H1 (cell line): ENCODE results near the gene DOCK1.

Source experiments
- EZH2 ChIP-seq: fragments of 200-600 bp; sonication (generic); IDR thresholded peaks from 2 replicates; pipeline ENCODE4 v1.7.1; 2012; ENCODE audit warnings: low read depth, mild to moderate bottlenecking, moderate library complexity, low read length, inconsistent platforms; ENCODE audit not compliant: severe bottlenecking
- HDAC6 ChIP-seq: IDR thresholded peaks from one replicate; pipeline ENCODE4 v1.7.1; 2012; ENCODE audit warnings: low read depth, mild to moderate bottlenecking, inconsistent platforms, low read length, moderate library complexity
- POLR2AphosphoS5 ChIP-seq: IDR thresholded peaks from 2 replicates; pipeline ENCODE4 v1.6.1; 2011; ENCODE audit warnings: low read depth, low read length
- RAD21 ChIP-seq, 2 experiments: IDR thresholded peaks in 1 of 2; conservative IDR thresholded peaks in 1 of 2; 2 replicates each; pipeline ENCODE4 v1.6.1; 2011; ENCODE audit warnings: low read depth in 2 of 2, low read length in 2 of 2, improper control_type of control experiment in 1 of 2, inconsistent platforms in 1 of 2, mild to moderate bottlenecking in 1 of 2, moderate library complexity in 1 of 2
- RFX5 ChIP-seq: IDR thresholded peaks from 2 replicates; pipeline ENCODE4 v1.6.1; 2011; ENCODE audit warnings: low read depth, low read length, improper control_type of control experiment, borderline replicate concordance
- RNF2 ChIP-seq: fragments of 200-900, 300-1000 bp; sonication (generic); IDR thresholded peaks from 2 replicates; pipeline ENCODE4 v1.7.1; 2016; ENCODE audit warnings: borderline replicate concordance, low read depth, mild to moderate bottlenecking, antibody characterized with exemption, low read length; ENCODE audit not compliant: poor library complexity, severe bottlenecking; ENCODE audit errors: missing control alignments
- TF ChIP-seq, protein P1 (sequence below), 3 experiments: IDR thresholded peaks; 1 replicate in 2 of 3; 2 replicates in 1 of 3; pipeline versions ENCODE4 v1.5.1 to v1.6.1; 2011; ENCODE audit warnings: low read length in 3 of 3, mild to moderate bottlenecking in 3 of 3, inconsistent platforms in 2 of 3, low read depth in 1 of 3, moderate library complexity in 1 of 3; ENCODE audit not compliant: insufficient read depth in 1 of 3; ENCODE audit errors: control extremely low read depth in 1 of 3

DNA sequence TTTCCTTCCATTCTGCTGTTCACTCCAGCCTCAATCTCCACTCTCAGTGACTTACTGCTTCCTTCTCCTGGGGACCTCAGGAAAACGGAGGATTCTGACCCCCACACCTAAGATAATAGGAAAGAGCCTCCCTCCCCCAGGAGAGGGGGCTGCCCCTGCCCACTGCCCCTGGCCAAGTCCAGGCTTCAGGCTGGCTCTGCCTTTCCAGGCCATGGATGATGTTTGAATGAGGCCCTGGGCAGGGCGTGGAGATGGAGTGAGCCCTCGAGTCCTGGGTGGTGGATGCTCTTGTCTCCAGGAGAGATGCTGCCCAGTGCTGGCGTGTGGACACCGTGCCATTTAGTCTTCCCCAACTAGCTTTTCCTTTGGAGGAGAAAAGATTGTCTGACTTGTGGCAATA, 184.2 kb downstream of the DOCK1 start:
- TF ChIP-seq RFX5 = no peak
- TF ChIP-seq, protein P1, sequence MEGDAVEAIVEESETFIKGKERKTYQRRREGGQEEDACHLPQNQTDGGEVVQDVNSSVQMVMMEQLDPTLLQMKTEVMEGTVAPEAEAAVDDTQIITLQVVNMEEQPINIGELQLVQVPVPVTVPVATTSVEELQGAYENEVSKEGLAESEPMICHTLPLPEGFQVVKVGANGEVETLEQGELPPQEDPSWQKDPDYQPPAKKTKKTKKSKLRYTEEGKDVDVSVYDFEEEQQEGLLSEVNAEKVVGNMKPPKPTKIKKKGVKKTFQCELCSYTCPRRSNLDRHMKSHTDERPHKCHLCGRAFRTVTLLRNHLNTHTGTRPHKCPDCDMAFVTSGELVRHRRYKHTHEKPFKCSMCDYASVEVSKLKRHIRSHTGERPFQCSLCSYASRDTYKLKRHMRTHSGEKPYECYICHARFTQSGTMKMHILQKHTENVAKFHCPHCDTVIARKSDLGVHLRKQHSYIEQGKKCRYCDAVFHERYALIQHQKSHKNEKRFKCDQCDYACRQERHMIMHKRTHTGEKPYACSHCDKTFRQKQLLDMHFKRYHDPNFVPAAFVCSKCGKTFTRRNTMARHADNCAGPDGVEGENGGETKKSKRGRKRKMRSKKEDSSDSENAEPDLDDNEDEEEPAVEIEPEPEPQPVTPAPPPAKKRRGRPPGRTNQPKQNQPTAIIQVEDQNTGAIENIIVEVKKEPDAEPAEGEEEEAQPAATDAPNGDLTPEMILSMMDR (IDR thresholded peaks at IDR 0.05; ENCODE audit: control extremely low read depth in 1 of 3, insufficient read depth in 1 of 3, low read depth in 1 of 3, low read length in 3 of 3) = no peak
- TF ChIP-seq POLR2AphosphoS5 = no peak
- no peak for TF ChIP-seq EZH2
- no peak for TF ChIP-seq RNF2
- TF ChIP-seq RAD21 (IDR thresholded peaks at IDR 0.05 in 1 of 2, conservative IDR thresholded peaks at IDR 0.05 in 1 of 2; ENCODE audit: low read depth in 2 of 2, low read length in 2 of 2) = no peak
- TF ChIP-seq HDAC6 = no peak
